ENCODE measurements around the gene TOR3A. TPM values are rescaled to one million over a fixed set of nuclear protein-coding genes. Genes with fewer than 3 reads are reported as not detected.

Gene TOR3A
- total RNA-seq, 1 donor from 2014 or later: 24.3 TPM

- Histone ChIP-seq H3K9me3 (no peaks in the 10 kb centered on the region), H3K27ac (no peak overlapping the region), H3K4me3 (no peak overlapping the region), H3K4me1 (no peaks in the 10 kb centered on the region), H3K27me3 (ENCODE audit: low read depth) (no peaks in the 10 kb centered on the region), H3K36me3 (peaks cover 79% of the 10 kb centered on the region)
- ATAC-seq (no peak), DNase-seq (no peak)
- intact Hi-C loops (cut with DNase I): no loop called here
- no peak for TF ChIP-seq CTCF (IDR thresholded peaks at IDR 0.05)
Observed at GRCh38 chr1:179108644-179109043, 26.8 kb downstream of the TOR3A start.

GRCh38 chr1:179115181-179115580 lies 33.3 kb downstream of the TOR3A start:
- Histone ChIP-seq H3K36me3 (peaks cover 94% of the 10 kb centered on the region), H3K4me1 (no peaks in the 10 kb centered on the region), H3K9me3 (no peaks in the 10 kb centered on the region), H3K4me3 (no peak overlapping the region), H3K27me3 (ENCODE audit: low read depth) (no peaks in the 10 kb centered on the region), H3K27ac (no peak overlapping the region)
- DNase-seq: no peak
- intact Hi-C loops (cut with DNase I): no loop called here
- TF ChIP-seq CTCF (IDR thresholded peaks at IDR 0.05): no peak
- no peak for ATAC-seq

GRCh38 chr1:179119513-179119912 lies 37.6 kb downstream of the TOR3A start:
- Histone ChIP-seq H3K27ac (no peak overlapping the region), H3K27me3 (ENCODE audit: low read depth) (no peaks in the 10 kb centered on the region), H3K4me1 (no peaks in the 10 kb centered on the region), H3K4me3 (no peak overlapping the region), H3K36me3 (peaks cover 72% of the 10 kb centered on the region), H3K9me3 (no peaks in the 10 kb centered on the region)
- TF ChIP-seq CTCF (IDR thresholded peaks at IDR 0.05): no peak
- intact Hi-C loops (cut with DNase I): no loop called here
- no peak for ATAC-seq
- no peak for DNase-seq

GRCh38 chr1:179120736-179121135 lies 38.9 kb downstream of the TOR3A start:
- no peak for TF ChIP-seq CTCF (IDR thresholded peaks at IDR 0.05)
- ATAC-seq (no peak), DNase-seq (no peak)
- H3K4me3 ChIP-seq: no peak overlapping the region
- H3K27me3 ChIP-seq (ENCODE audit: low read depth): no peaks in the 10 kb centered on the region
- intact Hi-C loops (cut with DNase I): no loop called here
- no peak overlapping the region for H3K27ac ChIP-seq
- H3K4me1 ChIP-seq: no peaks in the 10 kb centered on the region
- peaks cover 65% of the 10 kb centered on the region for H3K36me3 ChIP-seq
- no peaks in the 10 kb centered on the region for H3K9me3 ChIP-seq

- Histone ChIP-seq H3K4me3 (no peak overlapping the region), H3K4me1 (peaks cover 2% of the 10 kb centered on the region), H3K9me3 (no peaks in the 10 kb centered on the region), H3K27ac (no peak overlapping the region), H3K36me3 (peaks cover 64% of the 10 kb centered on the region), H3K27me3 (ENCODE audit: low read depth) (no peaks in the 10 kb centered on the region)
- ATAC-seq (peak in 1 of 2 donors; percentile 50), DNase-seq (no peak)
- intact Hi-C loops (cut with DNase I): no loop called here
- TF ChIP-seq CTCF (IDR thresholded peaks at IDR 0.05): peak; percentile 59
Observed at GRCh38 chr1:179121159-179121938, 39.5 kb downstream of the TOR3A start.

Data from lower lobe of right lung (tissue), 2 donors.